ENCODE measurements around the gene C3. TPM values are rescaled to one million over a fixed set of nuclear protein-coding genes. Genes with fewer than 3 reads are reported as not detected.

The C3 gene
- total RNA-seq, 1 experiment from 2014 or later, result 658 TPM

GRCh38 chr19:6745965-6746364, 25.5 kb upstream of the C3 start:
- Mint-ChIP-seq H3K4me3 (ENCODE audit: low read depth, unreplicated experiment) (peak overlapping the region; percentile 53), H3K27me3 (ENCODE audit: unreplicated experiment) (no peaks in the 10 kb centered on the region), H3K4me1 (ENCODE audit: low read depth, unreplicated experiment) (peaks cover 24% of the 10 kb centered on the region), H3K27ac (ENCODE audit: unreplicated experiment) (peak overlapping the region; percentile 69), H3K9me3 (ENCODE audit: low read depth, unreplicated experiment) (no peaks in the 10 kb centered on the region), H3K36me3 (ENCODE audit: insufficient read depth, unreplicated experiment) (peaks cover 89% of the 10 kb centered on the region)
- TF ChIP-seq, protein P1, sequence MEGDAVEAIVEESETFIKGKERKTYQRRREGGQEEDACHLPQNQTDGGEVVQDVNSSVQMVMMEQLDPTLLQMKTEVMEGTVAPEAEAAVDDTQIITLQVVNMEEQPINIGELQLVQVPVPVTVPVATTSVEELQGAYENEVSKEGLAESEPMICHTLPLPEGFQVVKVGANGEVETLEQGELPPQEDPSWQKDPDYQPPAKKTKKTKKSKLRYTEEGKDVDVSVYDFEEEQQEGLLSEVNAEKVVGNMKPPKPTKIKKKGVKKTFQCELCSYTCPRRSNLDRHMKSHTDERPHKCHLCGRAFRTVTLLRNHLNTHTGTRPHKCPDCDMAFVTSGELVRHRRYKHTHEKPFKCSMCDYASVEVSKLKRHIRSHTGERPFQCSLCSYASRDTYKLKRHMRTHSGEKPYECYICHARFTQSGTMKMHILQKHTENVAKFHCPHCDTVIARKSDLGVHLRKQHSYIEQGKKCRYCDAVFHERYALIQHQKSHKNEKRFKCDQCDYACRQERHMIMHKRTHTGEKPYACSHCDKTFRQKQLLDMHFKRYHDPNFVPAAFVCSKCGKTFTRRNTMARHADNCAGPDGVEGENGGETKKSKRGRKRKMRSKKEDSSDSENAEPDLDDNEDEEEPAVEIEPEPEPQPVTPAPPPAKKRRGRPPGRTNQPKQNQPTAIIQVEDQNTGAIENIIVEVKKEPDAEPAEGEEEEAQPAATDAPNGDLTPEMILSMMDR (IDR thresholded peaks at IDR 0.05; ENCODE audit: unreplicated experiment), result no peak
- BruUV-seq (replicated peaks), result no TSS peak
- no peak for DNase-seq
- intact Hi-C loops (cut with micrococcal nuclease; ENCODE audit: unreplicated experiment), result no loop called here
- CTCF ChIA-PET, result no interaction called here

GRCh38 chr19:6744381-6745301, 24.2 kb upstream of the C3 start:
- BruUV-seq (replicated peaks), result no TSS peak
- intact Hi-C loops (cut with micrococcal nuclease; ENCODE audit: unreplicated experiment), result no loop called here
- peaks cover 24% of the 10 kb centered on the region for H3K4me1 Mint-ChIP-seq (ENCODE audit: low read depth, unreplicated experiment)
- H3K36me3 Mint-ChIP-seq (ENCODE audit: insufficient read depth, unreplicated experiment), result peaks cover 91% of the 10 kb centered on the region
- no peaks in the 10 kb centered on the region for H3K9me3 Mint-ChIP-seq (ENCODE audit: low read depth, unreplicated experiment)
- TF ChIP-seq, protein P1 (IDR thresholded peaks at IDR 0.05; ENCODE audit: unreplicated experiment), result no peak
- CTCF ChIA-PET, result interaction anchor here (0.6 to 1.5 kb wide), 3 partner anchors 19 to 119 kb away, joined by 3 to 9 read pairs (median 7); no protein-coding TSS in a partner anchor
- peak overlapping the region; percentile 69 for H3K27ac Mint-ChIP-seq (ENCODE audit: unreplicated experiment)
- peak overlapping the region; percentile 53 for H3K4me3 Mint-ChIP-seq (ENCODE audit: low read depth, unreplicated experiment)
- H3K27me3 Mint-ChIP-seq (ENCODE audit: unreplicated experiment), result no peaks in the 10 kb centered on the region
- peak; percentile 75 for DNase-seq

DNA sequence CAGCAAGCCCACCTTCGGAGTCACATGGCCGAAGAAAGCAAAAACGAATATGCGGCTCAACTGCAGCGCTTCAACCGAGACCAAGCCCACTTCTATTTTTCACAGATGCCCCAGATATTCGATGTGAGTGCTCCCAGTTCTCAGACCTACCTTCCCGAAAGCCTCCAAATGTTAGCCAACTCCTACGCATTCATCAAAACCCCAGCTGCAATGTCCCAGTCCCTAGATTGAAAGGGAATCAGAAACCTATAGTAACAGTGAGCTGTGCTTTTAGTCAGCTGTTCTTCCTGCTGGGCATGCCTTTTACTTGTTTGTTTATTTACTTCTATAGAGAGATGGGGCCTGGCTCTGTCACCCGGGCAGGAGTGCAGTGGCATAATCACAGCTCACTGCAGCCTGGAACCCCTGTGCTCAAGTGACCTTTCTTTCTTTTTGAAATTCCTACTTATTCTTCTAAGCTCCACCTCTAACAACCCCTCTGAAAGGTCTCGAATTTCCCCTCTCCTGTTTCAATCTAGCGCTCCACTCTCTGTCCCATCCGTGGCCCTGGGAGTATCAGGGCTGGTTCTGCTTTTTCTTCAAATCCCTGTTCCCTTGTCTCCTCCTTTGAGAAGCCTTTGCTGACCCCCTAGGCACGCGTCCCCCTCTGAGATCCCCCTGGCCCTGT, 23.4 kb upstream of the C3 start:
- no peak for DNase-seq
- TF ChIP-seq, protein P1 (IDR thresholded peaks at IDR 0.05; ENCODE audit: unreplicated experiment), result no peak
- H3K9me3 Mint-ChIP-seq (ENCODE audit: low read depth, unreplicated experiment), result no peaks in the 10 kb centered on the region
- peaks cover 93% of the 10 kb centered on the region for H3K36me3 Mint-ChIP-seq (ENCODE audit: insufficient read depth, unreplicated experiment)
- intact Hi-C loops (cut with micrococcal nuclease; ENCODE audit: unreplicated experiment), result no loop called here
- peak overlapping the region; percentile 53 for H3K4me3 Mint-ChIP-seq (ENCODE audit: low read depth, unreplicated experiment)
- CTCF ChIA-PET, result interaction anchor here (0.6 to 1.5 kb wide), 2 partner anchors 20 to 120 kb away, joined by 7 to 9 read pairs; no protein-coding TSS in a partner anchor
- no peaks in the 10 kb centered on the region for H3K27me3 Mint-ChIP-seq (ENCODE audit: unreplicated experiment)
- BruUV-seq (replicated peaks), result no TSS peak
- peak overlapping the region; percentile 69 for H3K27ac Mint-ChIP-seq (ENCODE audit: unreplicated experiment)
- peaks cover 29% of the 10 kb centered on the region for H3K4me1 Mint-ChIP-seq (ENCODE audit: low read depth, unreplicated experiment)

GRCh38 chr19:6743066-6743465, 22.6 kb upstream of the C3 start:
- DNase-seq, result no peak
- CTCF ChIA-PET, result no interaction called here
- Mint-ChIP-seq H3K4me3 (ENCODE audit: low read depth, unreplicated experiment) (peak overlapping the region; percentile 53), H3K27me3 (ENCODE audit: unreplicated experiment) (no peaks in the 10 kb centered on the region), H3K36me3 (ENCODE audit: insufficient read depth, unreplicated experiment) (peaks cover 93% of the 10 kb centered on the region), H3K27ac (ENCODE audit: unreplicated experiment) (peak overlapping the region; percentile 69), H3K4me1 (ENCODE audit: low read depth, unreplicated experiment) (peaks cover 37% of the 10 kb centered on the region), H3K9me3 (ENCODE audit: low read depth, unreplicated experiment) (no peaks in the 10 kb centered on the region)
- BruUV-seq (replicated peaks), result no TSS peak
- TF ChIP-seq, protein P1 (IDR thresholded peaks at IDR 0.05; ENCODE audit: unreplicated experiment), result no peak
- intact Hi-C loops (cut with micrococcal nuclease; ENCODE audit: unreplicated experiment), result no loop called here
